A673 (cell line): ENCODE results near the gene RHOA. TPM values are rescaled to one million over a fixed set of nuclear protein-coding genes. Genes with fewer than 3 reads are reported as not detected.

Experiments used
- BruUV-seq: library from RNA; stranded (reverse); fragments of 400-500 nt; replicated peaks from 2 replicates; lab custom pipeline; 2021; lab: Mats Ljungman, UMichigan
- CTCF ChIA-PET: fragments of 300-600 bp; sonication (Branson Sonifier 250); formaldehyde crosslinking; loops from one replicate; lab custom pipeline; 2022; ENCODE audit warnings: antibody characterized with exemption; lab: Charles Lee
- POLR2A ChIA-PET: fragments of 300-600 bp; sonication (Branson Sonifier 250); formaldehyde crosslinking; loops from one replicate; lab custom pipeline; 2022; ENCODE audit warnings: antibody characterized with exemption; ENCODE audit not compliant: low non-redundant PET; lab: Charles Lee
- DNase-seq: peaks from one replicate; pipeline ENCODE4 v3.0.0-alpha.2; 2015; ENCODE audit warnings: low spot score
- H3K27ac ChIP-seq: fragments of 200-600 bp; sonication (generic); 2 replicates; pipeline ENCODE4 v1.5.1; 2016; ENCODE audit warnings: mixed run types, low read depth, mild to moderate bottlenecking, mixed read lengths, antibody characterized with exemption, low read length; ENCODE audit not compliant: poor library complexity, severe bottlenecking
- H3K27me3 ChIP-seq: fragments of 200-600 bp; sonication (generic); replicated peaks from 2 replicates; pipeline ENCODE4 v1.6.1; 2017; ENCODE audit warnings: mixed run types, low read depth, mild to moderate bottlenecking, mixed read lengths, antibody characterized with exemption, low read length; ENCODE audit not compliant: insufficient read depth, poor library complexity
- H3K36me3 ChIP-seq: fragments of 200-600 bp; sonication (generic); 2 replicates; pipeline ENCODE4 v1.6.1; 2016; ENCODE audit warnings: mixed run types, mild to moderate bottlenecking, mixed read lengths, antibody characterized with exemption, low read length; ENCODE audit not compliant: insufficient read depth, poor library complexity, severe bottlenecking
- H3K4me1 ChIP-seq: fragments of 200-600 bp; sonication (generic); 2 replicates; pipeline ENCODE4 v1.6.1; 2017; ENCODE audit warnings: mixed run types, mild to moderate bottlenecking, mixed read lengths, antibody characterized with exemption, low read length; ENCODE audit not compliant: insufficient read depth, poor library complexity, severe bottlenecking
- H3K4me3 ChIP-seq: fragments of 200-600 bp; sonication (generic); 2 replicates; pipeline ENCODE4 v1.5.1; 2016; ENCODE audit warnings: low read depth, mixed run types, mild to moderate bottlenecking, mixed read lengths, low read length; ENCODE audit not compliant: poor library complexity, severe bottlenecking
- H3K9me3 ChIP-seq: fragments of 200-600 bp; sonication (generic); 2 replicates; pipeline ENCODE4 v1.6.1; 2016; ENCODE audit warnings: mixed run types, low read depth, mild to moderate bottlenecking, mixed read lengths, antibody characterized with exemption, low read length; ENCODE audit not compliant: poor library complexity, severe bottlenecking
- CTCF ChIP-seq: fragments of 300-800, 200-600 bp; sonication (generic); conservative IDR thresholded peaks from 2 replicates; pipeline ENCODE4 v1.5.1; 2017; ENCODE audit warnings: low read depth, mild to moderate bottlenecking, antibody characterized with exemption, low read length, moderate library complexity, mixed read lengths
- EZH2 ChIP-seq: fragments of 200-600 bp; sonication (generic); IDR thresholded peaks from 2 replicates; pipeline ENCODE4 v1.6.1; 2017; ENCODE audit warnings: borderline replicate concordance, low read depth, mild to moderate bottlenecking, mixed read lengths, antibody characterized with exemption, low read length; ENCODE audit not compliant: poor library complexity, severe bottlenecking
- intact Hi-C: fragments of 100-400 bp; cut with micrococcal nuclease; formaldehyde crosslinking; loops from one replicate; pipeline ENCODE4 v1.10.0; 2022; ENCODE audit not compliant: unreplicated experiment
- total RNA-seq: library from RNA; stranded (reverse); gene quantifications from 2 replicates; pipeline ENCODE4 v1.2.3, GENCODE V29; 2021

Gene RHOA
- total RNA-seq, 1 experiment from 2014 or later = 198 TPM

GRCh38 chr3:49428752-49429080 lies 16.9 kb upstream of the RHOA start:
- Histone ChIP-seq H3K27me3 (no peaks in the 10 kb centered on the region), H3K4me3 (peak overlapping the region; percentile 59), H3K36me3 (no peaks in the 10 kb centered on the region), H3K27ac (peak overlapping the region; percentile 91), H3K9me3 (no peaks in the 10 kb centered on the region), H3K4me1 (no peaks in the 10 kb centered on the region)
- BruUV-seq = no TSS peak
- POLR2A ChIA-PET = interaction anchor here (0.6 kb wide), 1 partner anchor 919 kb away, joined by 5 read pairs; no protein-coding TSS in a partner anchor
- CTCF ChIA-PET = interaction anchor here (0.6 kb wide), 1 partner anchor 12 kb away, joined by 5 read pairs; no protein-coding TSS in a partner anchor
- intact Hi-C loops = no loop called here
- no peak for TF ChIP-seq CTCF
- TF ChIP-seq EZH2 = no peak
- DNase-seq = no peak

GRCh38 chr3:49427586-49427985 lies 15.8 kb upstream of the RHOA start:
- no peak for DNase-seq
- Histone ChIP-seq H3K27me3 (no peaks in the 10 kb centered on the region), H3K4me1 (no peaks in the 10 kb centered on the region), H3K9me3 (no peaks in the 10 kb centered on the region), H3K4me3 (no peak overlapping the region), H3K36me3 (no peaks in the 10 kb centered on the region), H3K27ac (no peak overlapping the region)
- BruUV-seq = no TSS peak
- intact Hi-C loops = no loop called here
- POLR2A ChIA-PET = no interaction called here
- CTCF ChIA-PET = no interaction called here
- no peak for TF ChIP-seq EZH2
- no peak for TF ChIP-seq CTCF

DNA sequence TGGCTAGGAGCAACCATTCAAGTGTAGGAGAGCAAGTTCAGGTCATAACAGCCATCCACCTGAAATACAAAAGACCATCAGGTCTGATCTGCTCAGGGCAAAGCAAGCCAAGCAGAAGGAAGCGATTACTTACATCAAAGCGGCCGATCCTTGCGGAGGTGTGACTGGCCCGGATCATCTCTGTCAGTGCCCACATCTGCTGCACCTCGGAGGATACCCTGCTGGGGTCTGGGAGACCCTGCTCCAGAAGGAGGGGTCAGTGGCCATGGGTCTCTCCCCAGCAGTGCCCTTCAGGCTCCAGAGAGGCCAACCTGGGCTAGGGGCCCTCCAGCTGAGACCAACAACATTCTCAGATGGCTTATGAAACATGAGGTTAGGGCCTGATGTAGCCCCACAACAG lies 13.0 kb upstream of the RHOA start:
- ChIA-PET CTCF (no interaction called here), POLR2A (no interaction called here)
- TF ChIP-seq CTCF (no peak), EZH2 (no peak)
- Histone ChIP-seq H3K27me3 (no peaks in the 10 kb centered on the region), H3K27ac (no peak overlapping the region), H3K4me3 (no peak overlapping the region), H3K36me3 (no peaks in the 10 kb centered on the region), H3K9me3 (no peaks in the 10 kb centered on the region), H3K4me1 (no peaks in the 10 kb centered on the region)
- DNase-seq = no peak
- BruUV-seq = no TSS peak
- intact Hi-C loops = no loop called here
